Measurements from ENCODE around the gene VPS35L.

Gene VPS35L

GRCh38 chr16:19563377-19563776 is 7.9 kb downstream of the VPS35L start:
- H3K4me3 ChIP-seq (ENCODE audit: insufficient read depth, low read depth, low read length), result no peak overlapping the region
- no peaks in the 10 kb centered on the region for H3K27me3 ChIP-seq (ENCODE audit: control insufficient read depth, insufficient read depth, low read length, poor library complexity, severe bottlenecking)
- H3K9me3 ChIP-seq (ENCODE audit: control insufficient read depth, low read length), result no peaks in the 10 kb centered on the region
- no peaks in the 10 kb centered on the region for H3K4me1 ChIP-seq (ENCODE audit: control insufficient read depth, insufficient read depth, low read length)
- no peak overlapping the region for H3K27ac ChIP-seq (ENCODE audit: insufficient read depth, low read depth, low read length, poor library complexity, severe bottlenecking)
- peaks cover 6% of the 10 kb centered on the region for H3K36me3 ChIP-seq (ENCODE audit: control insufficient read depth, insufficient read depth, low read length)
- 92 to 96% methylated on average over 4 of the region's 4 CpGs for WGBS, 2 experiments

GRCh38 chr16:19566362-19566761 is 10.9 kb downstream of the VPS35L start:
- Histone ChIP-seq H3K27ac (ENCODE audit: insufficient read depth, low read depth, low read length, poor library complexity, severe bottlenecking) (no peak overlapping the region), H3K36me3 (ENCODE audit: control insufficient read depth, insufficient read depth, low read length) (peaks cover 13% of the 10 kb centered on the region), H3K27me3 (ENCODE audit: control insufficient read depth, insufficient read depth, low read length, poor library complexity, severe bottlenecking) (no peaks in the 10 kb centered on the region), H3K4me3 (ENCODE audit: insufficient read depth, low read depth, low read length) (no peak overlapping the region), H3K4me1 (ENCODE audit: control insufficient read depth, insufficient read depth, low read length) (no peaks in the 10 kb centered on the region), H3K9me3 (ENCODE audit: control insufficient read depth, low read length) (no peaks in the 10 kb centered on the region)
- 91 to 96% methylated on average over 3 of the region's 3 CpGs for WGBS, 2 experiments

- Histone ChIP-seq H3K27me3 (ENCODE audit: control insufficient read depth, insufficient read depth, low read length, poor library complexity, severe bottlenecking) (no peaks in the 10 kb centered on the region), H3K4me3 (ENCODE audit: insufficient read depth, low read depth, low read length) (no peak overlapping the region), H3K4me1 (ENCODE audit: control insufficient read depth, insufficient read depth, low read length) (no peaks in the 10 kb centered on the region), H3K9me3 (ENCODE audit: control insufficient read depth, low read length) (no peaks in the 10 kb centered on the region), H3K36me3 (ENCODE audit: control insufficient read depth, insufficient read depth, low read length) (peaks cover 13% of the 10 kb centered on the region), H3K27ac (ENCODE audit: insufficient read depth, low read depth, low read length, poor library complexity, severe bottlenecking) (no peak overlapping the region)
- 91 to 93% methylated on average over 8 of the region's 8 CpGs for WGBS, 2 experiments
Observed at GRCh38 chr16:19567560-19567959, 12.1 kb downstream of the VPS35L start.

- Histone ChIP-seq H3K4me3 (ENCODE audit: insufficient read depth, low read depth, low read length) (no peak overlapping the region), H3K9me3 (ENCODE audit: control insufficient read depth, low read length) (no peaks in the 10 kb centered on the region), H3K4me1 (ENCODE audit: control insufficient read depth, insufficient read depth, low read length) (peaks cover 5% of the 10 kb centered on the region), H3K36me3 (ENCODE audit: control insufficient read depth, insufficient read depth, low read length) (peaks cover 19% of the 10 kb centered on the region), H3K27me3 (ENCODE audit: control insufficient read depth, insufficient read depth, low read length, poor library complexity, severe bottlenecking) (no peaks in the 10 kb centered on the region), H3K27ac (ENCODE audit: insufficient read depth, low read depth, low read length, poor library complexity, severe bottlenecking) (no peak overlapping the region)
- 95 to 97% methylated on average over 9 of the region's 9 CpGs for WGBS, 2 experiments
Observed at GRCh38 chr16:19573997-19574396, 18.5 kb downstream of the VPS35L start.

- Histone ChIP-seq H3K4me1 (ENCODE audit: control insufficient read depth, insufficient read depth, low read length) (peaks cover 5% of the 10 kb centered on the region), H3K36me3 (ENCODE audit: control insufficient read depth, insufficient read depth, low read length) (peaks cover 14% of the 10 kb centered on the region), H3K9me3 (ENCODE audit: control insufficient read depth, low read length) (no peaks in the 10 kb centered on the region), H3K27me3 (ENCODE audit: control insufficient read depth, insufficient read depth, low read length, poor library complexity, severe bottlenecking) (no peaks in the 10 kb centered on the region), H3K4me3 (ENCODE audit: insufficient read depth, low read depth, low read length) (no peak overlapping the region), H3K27ac (ENCODE audit: insufficient read depth, low read depth, low read length, poor library complexity, severe bottlenecking) (no peak overlapping the region)
- WGBS, 2 experiments, result 99 to 100% methylated on average over 2 of the region's 2 CpGs
Observed at GRCh38 chr16:19574615-19575014, 19.1 kb downstream of the VPS35L start.

- Histone ChIP-seq H3K9me3 (ENCODE audit: control insufficient read depth, low read length) (no peaks in the 10 kb centered on the region), H3K4me1 (ENCODE audit: control insufficient read depth, insufficient read depth, low read length) (peaks cover 5% of the 10 kb centered on the region), H3K36me3 (ENCODE audit: control insufficient read depth, insufficient read depth, low read length) (peaks cover 35% of the 10 kb centered on the region), H3K27ac (ENCODE audit: insufficient read depth, low read depth, low read length, poor library complexity, severe bottlenecking) (no peak overlapping the region), H3K4me3 (ENCODE audit: insufficient read depth, low read depth, low read length) (no peak overlapping the region), H3K27me3 (ENCODE audit: control insufficient read depth, insufficient read depth, low read length, poor library complexity, severe bottlenecking) (no peaks in the 10 kb centered on the region)
- 84 to 85% methylated on average over 10 of the region's 10 CpGs for WGBS, 2 experiments
Observed at GRCh38 chr16:19578378-19578971, 23.0 kb downstream of the VPS35L start.

GRCh38 chr16:19582050-19582831 is 26.7 kb downstream of the VPS35L start:
- Histone ChIP-seq H3K4me3 (ENCODE audit: insufficient read depth, low read depth, low read length) (no peak overlapping the region), H3K27ac (ENCODE audit: insufficient read depth, low read depth, low read length, poor library complexity, severe bottlenecking) (no peak overlapping the region), H3K4me1 (ENCODE audit: control insufficient read depth, insufficient read depth, low read length) (peaks cover 5% of the 10 kb centered on the region), H3K27me3 (ENCODE audit: control insufficient read depth, insufficient read depth, low read length, poor library complexity, severe bottlenecking) (no peaks in the 10 kb centered on the region), H3K9me3 (ENCODE audit: control insufficient read depth, low read length) (no peaks in the 10 kb centered on the region), H3K36me3 (ENCODE audit: control insufficient read depth, insufficient read depth, low read length) (peaks cover 29% of the 10 kb centered on the region)
- WGBS, 2 experiments, result 90 to 96% methylated on average over 9 to 10 of the region's 10 CpGs

GRCh38 chr16:19583665-19584300 is 28.3 kb downstream of the VPS35L start:
- Histone ChIP-seq H3K27ac (ENCODE audit: insufficient read depth, low read depth, low read length, poor library complexity, severe bottlenecking) (no peak overlapping the region), H3K9me3 (ENCODE audit: control insufficient read depth, low read length) (no peaks in the 10 kb centered on the region), H3K4me1 (ENCODE audit: control insufficient read depth, insufficient read depth, low read length) (no peaks in the 10 kb centered on the region), H3K4me3 (ENCODE audit: insufficient read depth, low read depth, low read length) (no peak overlapping the region), H3K36me3 (ENCODE audit: control insufficient read depth, insufficient read depth, low read length) (peaks cover 23% of the 10 kb centered on the region), H3K27me3 (ENCODE audit: control insufficient read depth, insufficient read depth, low read length, poor library complexity, severe bottlenecking) (no peaks in the 10 kb centered on the region)
- WGBS, 2 experiments, result 52 to 56% methylated on average over 5 of the region's 5 CpGs

- H3K27ac ChIP-seq (ENCODE audit: insufficient read depth, low read depth, low read length, poor library complexity, severe bottlenecking), result no peak overlapping the region
- H3K9me3 ChIP-seq (ENCODE audit: control insufficient read depth, low read length), result no peaks in the 10 kb centered on the region
- WGBS, 2 experiments, result 97% methylated on average over 4 to 5 of the region's 5 CpGs
- no peaks in the 10 kb centered on the region for H3K27me3 ChIP-seq (ENCODE audit: control insufficient read depth, insufficient read depth, low read length, poor library complexity, severe bottlenecking)
- no peak overlapping the region for H3K4me3 ChIP-seq (ENCODE audit: insufficient read depth, low read depth, low read length)
- peaks cover 11% of the 10 kb centered on the region for H3K36me3 ChIP-seq (ENCODE audit: control insufficient read depth, insufficient read depth, low read length)
- H3K4me1 ChIP-seq (ENCODE audit: control insufficient read depth, insufficient read depth, low read length), result no peaks in the 10 kb centered on the region
Observed at GRCh38 chr16:19588661-19589060, 33.2 kb downstream of the VPS35L start.

GRCh38 chr16:19589106-19589505 is 33.6 kb downstream of the VPS35L start:
- H3K9me3 ChIP-seq (ENCODE audit: control insufficient read depth, low read length), result no peaks in the 10 kb centered on the region
- H3K27me3 ChIP-seq (ENCODE audit: control insufficient read depth, insufficient read depth, low read length, poor library complexity, severe bottlenecking), result no peaks in the 10 kb centered on the region
- no peak overlapping the region for H3K27ac ChIP-seq (ENCODE audit: insufficient read depth, low read depth, low read length, poor library complexity, severe bottlenecking)
- 90 to 93% methylated on average over 5 of the region's 5 CpGs for WGBS, 2 experiments
- peaks cover 11% of the 10 kb centered on the region for H3K36me3 ChIP-seq (ENCODE audit: control insufficient read depth, insufficient read depth, low read length)
- H3K4me3 ChIP-seq (ENCODE audit: insufficient read depth, low read depth, low read length), result no peak overlapping the region
- no peaks in the 10 kb centered on the region for H3K4me1 ChIP-seq (ENCODE audit: control insufficient read depth, insufficient read depth, low read length)
